HL-60 (cell line): ENCODE results near the gene PRAMEF11.

Experiments
- DNase-seq, 2 experiments: peaks; one replicate each; pipeline ENCODE4 v3.0.0-alpha.2; 2010 to 2020; ENCODE audit warnings: low read depth in 1 of 2, low spot score in 1 of 2
- H3K27ac ChIP-seq: fragments of 250-450 bp; sonication (Bioruptor Pico); replicated peaks from 2 replicates; pipeline ENCODE4 v1.5.1; 2020; ENCODE audit warnings: mild to moderate bottlenecking, moderate library complexity
- H3K27me3 ChIP-seq: fragments of 250-450 bp; sonication (Bioruptor Pico); 2 replicates; pipeline ENCODE4 v1.5.1; 2021; ENCODE audit warnings: mild to moderate bottlenecking, moderate library complexity; ENCODE audit not compliant: insufficient read depth, poor library complexity, severe bottlenecking
- H3K4me3 ChIP-seq: replicated peaks from 2 replicates; pipeline ENCODE4 v1.5.1; 2011; ENCODE audit warnings: mild to moderate bottlenecking, control low read depth, low read length; ENCODE audit not compliant: insufficient read depth
- CTCF ChIP-seq: IDR thresholded peaks from one replicate; pipeline ENCODE4 v1.5.1; 2011; ENCODE audit warnings: low read length, control low read depth, inconsistent platforms; ENCODE audit not compliant: insufficient read depth
- GABPA ChIP-seq: IDR thresholded peaks from 2 replicates; pipeline ENCODE4 v1.6.1; 2012; ENCODE audit warnings: low read depth
- POLR2AphosphoS5 ChIP-seq: IDR thresholded peaks from 2 replicates; pipeline ENCODE4 v1.6.1; 2012; ENCODE audit warnings: low read depth
- REST ChIP-seq: IDR thresholded peaks from 2 replicates; pipeline ENCODE4 v1.6.1; 2012; ENCODE audit warnings: low read depth; ENCODE audit not compliant: insufficient replicate concordance
- SPI1 ChIP-seq: IDR thresholded peaks from 2 replicates; pipeline ENCODE4 v1.6.1; 2012; ENCODE audit warnings: low read depth, mild to moderate bottlenecking, borderline replicate concordance

Gene PRAMEF11

GRCh38 chr1:12775443-12775842 lies 55.8 kb downstream of the PRAMEF11 start:
- H3K27me3 ChIP-seq = no peaks in the 10 kb centered on the region
- DNase-seq = no peak
- H3K4me3 ChIP-seq = no peak overlapping the region
- no peak for TF ChIP-seq GABPA
- TF ChIP-seq SPI1 = no peak
- no peak for TF ChIP-seq CTCF
- no peak for TF ChIP-seq REST
- TF ChIP-seq POLR2AphosphoS5 = no peak
- no peak overlapping the region for H3K27ac ChIP-seq

- no peak overlapping the region for H3K4me3 ChIP-seq
- TF ChIP-seq POLR2AphosphoS5 (no peak), GABPA (no peak), REST (no peak), SPI1 (no peak), CTCF (no peak)
- H3K27ac ChIP-seq = no peak overlapping the region
- H3K27me3 ChIP-seq = no peaks in the 10 kb centered on the region
- DNase-seq = no peak
Measured at GRCh38 chr1:12774801-12775345, 56.3 kb downstream of the PRAMEF11 start.
